Fibroblast of lung (primary cell): Measurements from ENCODE around the gene ZNF503.

Experiments used
- CTCF ChIP-seq, 2 donors: IDR thresholded peaks in 1 of 2; conservative IDR thresholded peaks in 1 of 2; 1 replicate in 1 of 2; 2 replicates in 1 of 2; pipeline ENCODE4 v1.5.1; 2011 to 2012; ENCODE audit warnings: low read length in 2 of 2, control low read depth in 1 of 2, inconsistent platforms in 1 of 2, low read depth in 1 of 2, mild to moderate bottlenecking in 1 of 2
- EZH2 ChIP-seq: IDR thresholded peaks from 2 replicates; pipeline ENCODE4 v1.5.1; 2012; ENCODE audit warnings: low read length, control low read depth, mild to moderate bottlenecking; ENCODE audit errors: missing control alignments

DNA sequence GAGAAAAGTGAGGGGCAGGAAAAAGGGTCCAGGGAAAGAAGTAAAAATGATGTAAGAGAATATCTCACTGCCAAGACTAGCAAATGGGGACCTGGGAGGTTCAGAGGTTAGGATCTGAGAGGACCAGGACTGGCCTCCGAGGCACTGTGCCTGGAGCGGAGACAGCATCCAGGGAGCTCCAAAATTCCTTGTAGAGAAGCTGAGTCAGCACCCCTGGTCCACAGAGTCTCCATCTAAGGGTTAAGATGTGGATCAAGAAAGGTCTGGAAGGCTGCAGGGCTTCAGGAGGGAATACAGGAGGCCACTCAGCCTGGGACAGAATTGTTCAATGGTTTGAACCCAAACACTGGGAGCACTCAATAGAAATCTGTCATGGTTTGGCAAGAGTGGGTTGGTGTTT lies 30.6 kb downstream of the ZNF503 start:
- TF ChIP-seq CTCF (conservative IDR thresholded peaks at IDR 0.05 in 1 of 2, IDR thresholded peaks at IDR 0.05 in 1 of 2; ENCODE audit: low read depth in 1 of 2, low read length in 2 of 2) (no peak), EZH2 (no peak)
